Measurements from ENCODE around the gene TMF1. TPM values are rescaled to one million over a fixed set of nuclear protein-coding genes. Genes with fewer than 3 reads are reported as not detected.
A peak's percentile ranks its signal among the peaks of the same experiment; 100 is the strongest.

The TMF1 gene
- total RNA-seq, 1 donor from 2014 or later, result 20.9 TPM

- peak; percentile 38 to 90 for DNase-seq (ENCODE audit: low read depth in 2 of 2)
Measured at GRCh38 chr3:69013253-69014021, 38.7 kb downstream of the TMF1 start, which contains the start of gene EOGT. EOGT (minus strand) TSS chr3:69013684; CDS start chr3:69009846, 3,838 bp downstream.

- peak in 1 of 2 donors; percentile 66 for DNase-seq (ENCODE audit: low read depth in 2 of 2)
Measured at GRCh38 chr3:69012800-69013252, 39.3 kb downstream of the TMF1 start.

- DNase-seq (ENCODE audit: low read depth in 2 of 2), result peak in 1 of 2 donors; percentile 16
Measured at GRCh38 chr3:69012100-69012799, 39.9 kb downstream of the TMF1 start.

GRCh38 chr3:69011096-69011730 is 40.9 kb downstream of the TMF1 start:
- DNase-seq (ENCODE audit: low read depth in 2 of 2), result no peak

- peak; percentile 42 to 67 for DNase-seq (ENCODE audit: low read depth in 2 of 2)
Measured at GRCh38 chr3:69009559-69010410, 42.3 kb downstream of the TMF1 start.

- DNase-seq (ENCODE audit: low read depth in 2 of 2), result peak in 1 of 2 donors; percentile 90
Measured at GRCh38 chr3:69008980-69009379, 43.2 kb downstream of the TMF1 start.

- no peak for DNase-seq (ENCODE audit: low read depth in 2 of 2)
Measured at GRCh38 chr3:69005791-69006482, 46.2 kb downstream of the TMF1 start.

- DNase-seq (ENCODE audit: low read depth in 2 of 2), result no peak
Measured at GRCh38 chr3:69005071-69005790, 46.9 kb downstream of the TMF1 start.

- no peak for DNase-seq (ENCODE audit: low read depth in 2 of 2)
Measured at GRCh38 chr3:69004138-69004537, 48.0 kb downstream of the TMF1 start.

GRCh38 chr3:68999605-69000004 is 52.5 kb downstream of the TMF1 start:
- DNase-seq (ENCODE audit: low read depth in 2 of 2), result peak in 1 of 2 donors; percentile 17

- DNase-seq (ENCODE audit: low read depth in 2 of 2), result no peak
Measured at GRCh38 chr3:68999158-68999557, 53.0 kb downstream of the TMF1 start.

- DNase-seq (ENCODE audit: low read depth in 2 of 2), result no peak
Measured at GRCh38 chr3:68997887-68998286, 54.2 kb downstream of the TMF1 start.

- DNase-seq (ENCODE audit: low read depth in 2 of 2), result no peak
Measured at GRCh38 chr3:68996356-68996995, 55.7 kb downstream of the TMF1 start.

- DNase-seq (ENCODE audit: low read depth in 2 of 2), result no peak
Measured at GRCh38 chr3:68988740-68989139, 63.4 kb downstream of the TMF1 start.

- DNase-seq (ENCODE audit: low read depth in 2 of 2), result no peak
Measured at GRCh38 chr3:68987322-68987721, 64.8 kb downstream of the TMF1 start.

GRCh38 chr3:68986496-68987208 is 65.5 kb downstream of the TMF1 start:
- DNase-seq (ENCODE audit: low read depth in 2 of 2), result no peak

- DNase-seq (ENCODE audit: low read depth in 2 of 2), result no peak
Measured at GRCh38 chr3:68985146-68985790, 66.9 kb downstream of the TMF1 start.

- no peak for DNase-seq (ENCODE audit: low read depth in 2 of 2)
Measured at GRCh38 chr3:68984011-68984530, 68.1 kb downstream of the TMF1 start.
